HG03521 (cell line): ENCODE measurements around the gene TRIM15.
"Not testable (repeated sequence)": the region's sequence is repeated elsewhere in the genome, so short reads cannot be mapped to it uniquely, and the experiment has no call there.

ENCODE experiments used
- ATAC-seq: cut with Tn5 transposase; IDR thresholded peaks from one replicate; pipeline ENCODE4 v1.9.1; 2021; ENCODE audit warnings: mild to moderate bottlenecking, moderate library complexity; ENCODE audit not compliant: unreplicated experiment

Gene TRIM15

DNA sequence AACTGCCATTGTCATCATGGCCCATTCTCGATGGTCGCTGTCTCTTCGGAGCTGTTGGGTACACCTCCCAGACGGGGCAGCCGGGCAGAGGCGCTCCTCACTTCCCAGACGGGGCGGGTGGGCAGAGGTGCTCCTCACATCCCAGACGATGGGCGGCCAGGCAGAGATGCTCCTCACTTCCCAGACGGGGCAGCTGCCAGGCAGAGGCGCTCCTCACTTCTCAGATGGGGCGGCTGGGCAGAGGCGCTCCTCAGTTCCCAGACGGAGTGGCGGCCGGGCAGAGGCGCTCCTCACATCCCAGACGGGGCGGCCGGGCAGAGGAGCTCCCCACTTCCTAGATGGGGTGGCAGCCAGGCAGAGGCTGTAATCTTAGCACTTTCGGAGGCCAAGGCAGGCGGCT lies 58.6 kb downstream of the TRIM15 start:
- not testable (repeated sequence) for ATAC-seq
